ENCODE data around the gene RASGRF1. TPM values are rescaled to one million over a fixed set of nuclear protein-coding genes. Genes with fewer than 3 reads are reported as not detected.
"Not testable (repeated sequence)": the region's sequence is repeated elsewhere in the genome, so short reads cannot be mapped to it uniquely, and the experiment has no call there.

Gene RASGRF1
- total RNA-seq, 6 experiments from 2014 or later, result 0.29 TPM; not detected in 5

DNA sequence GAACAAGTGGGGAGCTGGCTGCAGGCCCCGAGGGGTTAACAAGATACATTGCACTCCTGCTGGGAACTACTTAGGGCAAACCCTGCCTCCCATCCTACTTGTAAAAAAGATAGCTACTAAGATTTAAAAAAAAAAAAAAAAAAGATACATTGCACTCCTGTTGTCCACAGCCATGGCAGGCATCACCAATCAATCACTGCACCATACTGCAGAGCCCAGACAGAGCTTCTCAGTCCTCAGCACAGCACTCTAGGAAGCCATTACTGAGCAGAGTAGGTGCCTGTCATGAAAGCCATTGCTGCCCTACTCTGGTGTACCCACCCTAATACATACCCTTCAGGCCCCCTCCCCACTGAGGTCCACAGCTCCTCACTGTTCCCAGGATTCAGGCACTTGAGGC, 64.8 kb downstream of the RASGRF1 start:
- intact Hi-C loops (cut with DNase I), result loop anchor here in 1 of 2 donors (5.0 kb wide), 1 partner anchor 161 kb away; no protein-coding TSS in a partner anchor
- DNase-seq (no peak), ATAC-seq (no peak)
- H3K4me1 ChIP-seq, result no peaks in the 10 kb centered on the region
- no CpG with 5 or more reads among the region's 1 CpG for WGBS (ENCODE audit: insufficient coverage, low coverage, low lambda C conversion rate, missing lambda C conversion rate)
- H3K36me3 ChIP-seq, result no peaks in the 10 kb centered on the region
- TF ChIP-seq, protein P1, sequence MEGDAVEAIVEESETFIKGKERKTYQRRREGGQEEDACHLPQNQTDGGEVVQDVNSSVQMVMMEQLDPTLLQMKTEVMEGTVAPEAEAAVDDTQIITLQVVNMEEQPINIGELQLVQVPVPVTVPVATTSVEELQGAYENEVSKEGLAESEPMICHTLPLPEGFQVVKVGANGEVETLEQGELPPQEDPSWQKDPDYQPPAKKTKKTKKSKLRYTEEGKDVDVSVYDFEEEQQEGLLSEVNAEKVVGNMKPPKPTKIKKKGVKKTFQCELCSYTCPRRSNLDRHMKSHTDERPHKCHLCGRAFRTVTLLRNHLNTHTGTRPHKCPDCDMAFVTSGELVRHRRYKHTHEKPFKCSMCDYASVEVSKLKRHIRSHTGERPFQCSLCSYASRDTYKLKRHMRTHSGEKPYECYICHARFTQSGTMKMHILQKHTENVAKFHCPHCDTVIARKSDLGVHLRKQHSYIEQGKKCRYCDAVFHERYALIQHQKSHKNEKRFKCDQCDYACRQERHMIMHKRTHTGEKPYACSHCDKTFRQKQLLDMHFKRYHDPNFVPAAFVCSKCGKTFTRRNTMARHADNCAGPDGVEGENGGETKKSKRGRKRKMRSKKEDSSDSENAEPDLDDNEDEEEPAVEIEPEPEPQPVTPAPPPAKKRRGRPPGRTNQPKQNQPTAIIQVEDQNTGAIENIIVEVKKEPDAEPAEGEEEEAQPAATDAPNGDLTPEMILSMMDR (IDR thresholded peaks at IDR 0.05), result no peak
- TF ChIP-seq POLR2A (IDR thresholded peaks at IDR 0.05), result no peak
- no peaks in the 10 kb centered on the region for H3K27me3 ChIP-seq
- H3K27ac ChIP-seq, result no peak overlapping the region
- no peak overlapping the region for H3K4me3 ChIP-seq
- no peaks in the 10 kb centered on the region for H3K9me3 ChIP-seq

DNA sequence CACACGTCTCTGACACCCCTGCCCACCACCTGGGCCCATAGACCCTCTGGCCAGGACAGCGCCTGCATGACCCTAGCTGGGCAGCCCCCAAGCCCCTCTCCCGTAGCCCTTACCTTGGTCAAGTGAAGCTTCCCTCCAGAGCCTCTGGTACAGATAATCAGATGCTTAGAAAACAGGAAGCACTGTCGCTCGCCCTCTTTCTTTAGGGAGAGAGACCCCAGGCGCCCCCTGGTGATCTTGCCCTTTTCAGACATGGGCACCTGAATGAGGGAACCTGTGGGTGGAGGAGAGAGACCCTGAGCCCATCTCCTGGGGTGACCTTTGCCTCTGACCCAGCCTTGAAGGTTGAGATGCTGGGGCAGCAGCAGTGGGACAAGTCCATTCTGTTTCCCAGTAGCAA, 65.4 kb downstream of the RASGRF1 start:
- TF ChIP-seq, protein P1 (IDR thresholded peaks at IDR 0.05), result peak in 3 of 4 donors; percentile 8 to 23 (median 18)
- TF ChIP-seq POLR2A (IDR thresholded peaks at IDR 0.05), result no peak
- intact Hi-C loops (cut with DNase I), result loop anchor here in 1 of 2 donors (5.0 kb wide), 1 partner anchor 162 kb away; no protein-coding TSS in a partner anchor

GRCh38 chr15:79024493-79024892, 66.1 kb downstream of the RASGRF1 start:
- H3K27me3 ChIP-seq; intact Hi-C loops (cut with DNase I); ATAC-seq; H3K36me3 ChIP-seq; H3K4me3 ChIP-seq; H3K9me3 ChIP-seq; H3K27ac ChIP-seq; H3K4me1 ChIP-seq; DNase-seq: not testable (repeated sequence)

More for the DNA sequence above, 65.4 kb downstream of the RASGRF1 start:
- H3K36me3 ChIP-seq, result no peaks in the 10 kb centered on the region
- no peaks in the 10 kb centered on the region for H3K9me3 ChIP-seq
- no peak overlapping the region for H3K27ac ChIP-seq
- no CpG with 5 or more reads among the region's 6 CpGs for WGBS (ENCODE audit: insufficient coverage, low coverage, low lambda C conversion rate, missing lambda C conversion rate)
- DNase-seq, result no peak
- no peaks in the 10 kb centered on the region for H3K27me3 ChIP-seq
- ATAC-seq, result peak in 1 of 4 donors; percentile 33
- H3K4me1 ChIP-seq, result no peaks in the 10 kb centered on the region
- H3K4me3 ChIP-seq, result no peak overlapping the region

DNA sequence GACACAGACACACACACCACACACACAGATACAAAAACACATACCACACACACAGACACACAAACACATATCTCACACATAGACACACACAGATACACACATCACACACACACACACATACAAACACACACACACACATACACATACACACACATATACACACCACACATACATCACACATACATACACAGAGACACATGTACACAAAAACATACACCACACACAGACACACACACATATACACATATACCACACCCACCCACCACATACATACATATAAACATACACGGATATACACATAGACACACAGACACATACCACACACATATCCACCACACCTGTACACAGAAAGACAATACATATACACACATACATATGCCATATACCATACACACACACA, 66.7 kb downstream of the RASGRF1 start:
- H3K27me3 ChIP-seq, result no peaks in the 10 kb centered on the region
- intact Hi-C loops (cut with DNase I), result no loop called here
- ATAC-seq (no peak), DNase-seq (no peak)
- H3K4me3 ChIP-seq, result no peak overlapping the region
- H3K4me1 ChIP-seq, result no peaks in the 10 kb centered on the region
- WGBS (ENCODE audit: insufficient coverage, low coverage, low lambda C conversion rate, missing lambda C conversion rate), result 89% methylated on average over 1 of the region's 1 CpG
- H3K27ac ChIP-seq, result no peak overlapping the region
- TF ChIP-seq, protein P1 (IDR thresholded peaks at IDR 0.05), result no peak
- TF ChIP-seq POLR2A (IDR thresholded peaks at IDR 0.05), result no peak
- H3K9me3 ChIP-seq, result no peaks in the 10 kb centered on the region
- H3K36me3 ChIP-seq, result no peaks in the 10 kb centered on the region

DNA sequence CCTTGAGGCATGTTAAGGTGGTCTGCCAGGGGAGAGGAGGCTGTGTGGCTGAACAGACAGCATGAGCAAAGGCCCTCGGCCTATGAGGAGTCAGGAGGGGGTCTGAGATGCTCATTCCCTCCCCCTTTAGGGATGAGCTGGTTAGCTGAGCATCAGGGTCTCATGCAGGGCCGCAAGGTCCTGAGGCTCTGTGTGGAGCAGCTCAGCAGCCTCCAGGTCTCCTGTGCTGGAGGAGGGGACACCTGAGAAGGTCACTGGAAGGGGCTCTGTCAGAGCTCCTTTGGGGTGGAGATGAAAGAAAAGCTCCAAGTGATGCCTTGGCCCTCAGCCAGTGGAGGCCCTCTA, 67.1 kb downstream of the RASGRF1 start:
- no peak for DNase-seq
- no peak overlapping the region for H3K4me3 ChIP-seq
- H3K36me3 ChIP-seq, result no peaks in the 10 kb centered on the region
- intact Hi-C loops (cut with DNase I), result no loop called here
- no peak overlapping the region for H3K27ac ChIP-seq
- ATAC-seq, result no peak
- no peaks in the 10 kb centered on the region for H3K9me3 ChIP-seq
- WGBS (ENCODE audit: insufficient coverage, low coverage, low lambda C conversion rate, missing lambda C conversion rate), result no CpG with 5 or more reads among the region's 2 CpGs
- no peak for TF ChIP-seq POLR2A (IDR thresholded peaks at IDR 0.05)
- TF ChIP-seq, protein P1 (IDR thresholded peaks at IDR 0.05), result no peak
- no peaks in the 10 kb centered on the region for H3K4me1 ChIP-seq
- no peaks in the 10 kb centered on the region for H3K27me3 ChIP-seq
